Tibial nerve (tissue), 4 donors: ENCODE measurements around the gene PEX11B. TPM values are rescaled to one million over a fixed set of nuclear protein-coding genes. Genes with fewer than 3 reads are reported as not detected.

Experiments used
- DNase-seq, 2 donors: peaks; one replicate each; pipeline ENCODE4 v3.0.0-alpha.2; 2019; ENCODE audit warnings: low spot score in 2 of 2
- H3K27ac ChIP-seq, 4 donors: fragments of 200-600 bp; sonication (generic) in 3 of 4; one replicate each; pipeline ENCODE4 v1.5.1; 2017 to 2019; ENCODE audit warnings: mild to moderate bottlenecking in 1 of 4
- H3K27me3 ChIP-seq, 2 donors: fragments of 200-600 bp; sonication (generic) in 1 of 2; one replicate each; pipeline versions ENCODE4 v1.5.1 to v1.6.0; 2017 to 2019
- H3K36me3 ChIP-seq, 3 donors: fragments of 200-600 bp; sonication (generic); one replicate each; pipeline ENCODE4 v1.5.1; 2018 to 2019
- H3K4me1 ChIP-seq, 4 donors: fragments of 200-600 bp; sonication (generic) in 3 of 4; one replicate each; pipeline ENCODE4 v1.5.1; 2017 to 2019
- H3K4me3 ChIP-seq, 4 donors: fragments of 200-600 bp; sonication (generic) in 3 of 4; one replicate each; pipeline ENCODE4 v1.5.1; 2017 to 2019; ENCODE audit warnings: mild to moderate bottlenecking in 1 of 4, moderate library complexity in 1 of 4
- H3K9me3 ChIP-seq, 4 donors: fragments of 200-600 bp; sonication (generic) in 3 of 4; one replicate each; pipeline ENCODE4 v1.5.1; 2017 to 2019
- EP300 ChIP-seq, 2 donors: sonication (generic); formaldehyde crosslinking; IDR thresholded peaks; one replicate each; pipeline ENCODE4 v1.6.1; 2017; ENCODE audit warnings: antibody characterized with exemption in 2 of 2, mild to moderate bottlenecking in 1 of 2
- POLR2A ChIP-seq, 2 donors: fragments of 450-650 bp; IDR thresholded peaks; one replicate each; pipeline ENCODE4 v1.6.1; 2017; ENCODE audit warnings: antibody characterized with exemption in 2 of 2, mild to moderate bottlenecking in 2 of 2, moderate library complexity in 2 of 2
- WGBS, 2 donors: methylation state at CpG; one replicate each; pipeline ENCODE4 v1.1.5; 2018; 5-methylcytosine and 5-hydroxymethylcytosine counted together
- total RNA-seq, 4 donors: library from RNA; depleted of rRNA; stranded (reverse); fragments of >200 nt; gene quantifications; one replicate each; pipeline ENCODE4 v1.1.0, GENCODE V29; 2016
- TF ChIP-seq, protein P1 (sequence below), 5 experiments: fragments of 200-600 bp in 3 of 5; fragments of 450-650 bp in 2 of 5; sonication (generic) in 3 of 5; IDR thresholded peaks; one replicate each; pipeline ENCODE4 v1.5.1; 2016 to 2019; ENCODE audit warnings: antibody characterized with exemption in 5 of 5, mild to moderate bottlenecking in 3 of 5, moderate library complexity in 2 of 5

Gene PEX11B
- total RNA-seq, 4 donors from 2014 or later, result 27.9 to 35.2 (median 30.8) TPM

DNA sequence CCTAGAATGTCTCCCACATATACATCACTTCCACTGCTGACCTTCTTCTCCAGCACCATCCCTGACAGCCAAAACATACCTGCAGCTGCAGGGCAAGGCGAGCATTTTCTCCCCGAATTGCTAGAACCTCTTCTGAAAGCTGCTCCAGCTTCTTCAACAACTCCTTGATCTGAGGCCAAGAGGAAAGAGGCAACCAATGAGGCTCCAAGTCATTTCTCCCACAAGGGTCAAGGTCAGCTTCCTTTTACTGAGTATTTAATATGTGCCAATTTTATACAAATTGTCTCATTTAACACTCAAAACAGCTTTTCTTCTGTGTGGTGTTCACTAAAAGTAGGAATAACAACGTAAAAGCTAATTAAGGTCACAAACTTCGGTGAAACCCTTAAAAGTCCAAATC lies 50.3 kb downstream of the PEX11B start:
- 43% methylated on average over 4 of the region's 4 CpGs for WGBS, 2 donors
- no peak for DNase-seq
- TF ChIP-seq POLR2A (IDR thresholded peaks at IDR 0.05) (no peak), EP300 (IDR thresholded peaks at IDR 0.05) (no peak)
- TF ChIP-seq, protein P1, sequence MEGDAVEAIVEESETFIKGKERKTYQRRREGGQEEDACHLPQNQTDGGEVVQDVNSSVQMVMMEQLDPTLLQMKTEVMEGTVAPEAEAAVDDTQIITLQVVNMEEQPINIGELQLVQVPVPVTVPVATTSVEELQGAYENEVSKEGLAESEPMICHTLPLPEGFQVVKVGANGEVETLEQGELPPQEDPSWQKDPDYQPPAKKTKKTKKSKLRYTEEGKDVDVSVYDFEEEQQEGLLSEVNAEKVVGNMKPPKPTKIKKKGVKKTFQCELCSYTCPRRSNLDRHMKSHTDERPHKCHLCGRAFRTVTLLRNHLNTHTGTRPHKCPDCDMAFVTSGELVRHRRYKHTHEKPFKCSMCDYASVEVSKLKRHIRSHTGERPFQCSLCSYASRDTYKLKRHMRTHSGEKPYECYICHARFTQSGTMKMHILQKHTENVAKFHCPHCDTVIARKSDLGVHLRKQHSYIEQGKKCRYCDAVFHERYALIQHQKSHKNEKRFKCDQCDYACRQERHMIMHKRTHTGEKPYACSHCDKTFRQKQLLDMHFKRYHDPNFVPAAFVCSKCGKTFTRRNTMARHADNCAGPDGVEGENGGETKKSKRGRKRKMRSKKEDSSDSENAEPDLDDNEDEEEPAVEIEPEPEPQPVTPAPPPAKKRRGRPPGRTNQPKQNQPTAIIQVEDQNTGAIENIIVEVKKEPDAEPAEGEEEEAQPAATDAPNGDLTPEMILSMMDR (IDR thresholded peaks at IDR 0.05), result no peak
- no peaks in the 10 kb centered on the region for H3K27me3 ChIP-seq
- H3K27ac ChIP-seq, result no peak overlapping the region
- no peaks in the 10 kb centered on the region for H3K9me3 ChIP-seq
- H3K36me3 ChIP-seq, result peaks cover 0 to 13% (median 0%) of the 10 kb centered on the region in 3 donors
- no peak overlapping the region for H3K4me3 ChIP-seq
- H3K4me1 ChIP-seq, result peaks cover 0 to 34% (median 0%) of the 10 kb centered on the region in 4 donors

GRCh38 chr1:145863282-145864018 lies 55.1 kb downstream of the PEX11B start:
- Histone ChIP-seq H3K9me3 (no peaks in the 10 kb centered on the region), H3K36me3 (peaks cover 0 to 13% (median 0%) of the 10 kb centered on the region in 3 donors), H3K27me3 (no peaks in the 10 kb centered on the region), H3K27ac (no peak overlapping the region), H3K4me3 (no peak overlapping the region), H3K4me1 (peaks cover 0 to 16% (median 4%) of the 10 kb centered on the region in 4 donors)
- DNase-seq, result no peak
- WGBS, 2 donors, result 63 to 73% methylated on average over 5 of the region's 5 CpGs
- TF ChIP-seq POLR2A (IDR thresholded peaks at IDR 0.05), result no peak
- TF ChIP-seq EP300 (IDR thresholded peaks at IDR 0.05), result no peak
- TF ChIP-seq, protein P1 (IDR thresholded peaks at IDR 0.05), result no peak

Other genes with a start within 250 kb of the PEX11B start
- gene PDZK1, start 211.3 kb downstream of the PEX11B start, total RNA-seq, result under 1 TPM in 1 of 4 donors, not detected in 3; 0.20 TPM
- gene CD160, start 199.2 kb downstream of the PEX11B start, total RNA-seq, result under 1 TPM in 1 of 4 donors, not detected in 3; 0.21 TPM
- gene RNF115, start 94.6 kb downstream of the PEX11B start, total RNA-seq, result 10 to 100 TPM; 23.7 to 24.9 (median 23.8) TPM
- 10 to 100 TPM; 25.9 to 39.6 (median 37.8) TPM for gene POLR3C, start 94.5 kb downstream of the PEX11B start, total RNA-seq
- 1 to 10 TPM; 2.7 to 8.4 (median 4.5) TPM for gene NUDT17, start 73.1 kb downstream of the PEX11B start, total RNA-seq
- 10 to 100 TPM; 25.5 to 29.1 (median 26.3) TPM for gene PIAS3, start 59.6 kb downstream of the PEX11B start, total RNA-seq
- 10 to 100 TPM in 1 of 4 donors, 1 to 10 TPM in 3; 2.7 to 11.2 (median 6.3) TPM for gene ANKRD35, start 32.9 kb downstream of the PEX11B start, total RNA-seq
- 10 to 100 TPM; 29.4 to 42.9 (median 39.4) TPM for gene ITGA10, start 8.7 kb downstream of the PEX11B start, total RNA-seq
- gene RBM8A, start 8.8 kb upstream of the PEX11B start, total RNA-seq, result 100 to 1,000 TPM; 113 to 157 (median 129) TPM
- gene LIX1L, start 39.3 kb upstream of the PEX11B start, total RNA-seq, result 10 to 100 TPM; 30.8 to 57.1 (median 41.5) TPM
- 1 to 10 TPM in 2 of 4 donors, under 1 TPM in 2; 0.39 to 2.4 (median 1.3) TPM for gene ANKRD34A, start 45.9 kb upstream of the PEX11B start, total RNA-seq
- gene POLR3GL, start 46.0 kb upstream of the PEX11B start, total RNA-seq, result 10 to 100 TPM; 20.1 to 33.1 (median 28.9) TPM
- 1,000 to 10,000 TPM; 1,863 to 2,525 (median 2,185) TPM for gene TXNIP, start 77.9 kb upstream of the PEX11B start, total RNA-seq
- gene HJV, start 103.0 kb upstream of the PEX11B start, total RNA-seq, result not detected
- 1 to 10 TPM; 1.0 to 3.3 (median 2.2) TPM for gene NBPF10, start 226.1 kb upstream of the PEX11B start, total RNA-seq